Esophagus squamous epithelium (tissue), 5 donors: ENCODE measurements around the gene ZNF70. TPM values are rescaled to one million over a fixed set of nuclear protein-coding genes. Genes with fewer than 3 reads are reported as not detected.
A peak's percentile ranks its signal among the peaks of the same experiment; 100 is the strongest.

ENCODE experiments used
- DNase-seq: peaks from one replicate; lab custom pipeline; 2025; lab: John Stamatoyannopoulos, UW
- H3K27ac ChIP-seq, 4 donors: fragments of 200-600 bp; sonication (generic); one replicate each; pipeline ENCODE4 v1.5.1; 2016 to 2019; ENCODE audit warnings: mild to moderate bottlenecking in 1 of 4
- H3K27me3 ChIP-seq, 4 donors: fragments of 200-600 bp; sonication (generic); 1 replicate in 3 of 4; 2 replicates in 1 of 4; pipeline versions ENCODE4 v1.5.1 to v1.6.0; 2017 to 2021; ENCODE audit warnings: antibody characterized with exemption in 1 of 4
- H3K36me3 ChIP-seq, 3 donors: fragments of 200-600 bp; sonication (generic); one replicate each; pipeline ENCODE4 v1.5.1; 2016 to 2019
- H3K4me1 ChIP-seq, 3 donors: fragments of 200-600 bp; sonication (generic); one replicate each; pipeline ENCODE4 v1.5.1; 2017 to 2019
- H3K4me3 ChIP-seq, 4 donors: fragments of 200-600 bp; sonication (generic); 1 replicate in 3 of 4; 2 replicates in 1 of 4; pipeline ENCODE4 v1.5.1; 2016 to 2019; ENCODE audit warnings: mild to moderate bottlenecking in 2 of 4, moderate library complexity in 1 of 4
- H3K9me3 ChIP-seq, 3 donors: fragments of 200-600 bp; sonication (generic); one replicate each; pipeline ENCODE4 v1.5.1; 2016 to 2019
- CTCF ChIP-seq, 6 experiments: fragments of 450-650 bp in 4 of 6; fragments of 200-600 bp in 2 of 6; sonication (generic) in 2 of 6; IDR thresholded peaks; one replicate each; pipeline ENCODE4 v1.5.1; 2016 to 2019; ENCODE audit warnings: antibody characterized with exemption in 6 of 6, mild to moderate bottlenecking in 4 of 6, moderate library complexity in 4 of 6
- POLR2A ChIP-seq, 4 donors: fragments of 450-650 bp; IDR thresholded peaks; one replicate each; pipeline ENCODE4 v1.6.1; 2017; ENCODE audit warnings: antibody characterized with exemption in 4 of 4, mild to moderate bottlenecking in 4 of 4, moderate library complexity in 3 of 4
- WGBS, 2 donors: methylation state at CpG; one replicate each; pipeline ENCODE4 v1.1.5; 2018; 5-methylcytosine and 5-hydroxymethylcytosine counted together
- intact Hi-C: fragments of 100-400 bp; cut with DNase I; formaldehyde crosslinking; loops from one replicate; pipeline ENCODE4 v1.15.0; 2022
- total RNA-seq, 4 donors: library from RNA; depleted of rRNA; stranded (reverse); fragments of >200 nt; gene quantifications; one replicate each; pipeline ENCODE4 v1.1.0, GENCODE V29; 2016
- donor health status: DM: yes; HTN: yes; CAD: no.

ZNF70 gene
- 1 to 10 TPM in 3 of 4 donors, under 1 TPM in 1; 0.91 to 2.7 (median 1.1) TPM for total RNA-seq

DNA sequence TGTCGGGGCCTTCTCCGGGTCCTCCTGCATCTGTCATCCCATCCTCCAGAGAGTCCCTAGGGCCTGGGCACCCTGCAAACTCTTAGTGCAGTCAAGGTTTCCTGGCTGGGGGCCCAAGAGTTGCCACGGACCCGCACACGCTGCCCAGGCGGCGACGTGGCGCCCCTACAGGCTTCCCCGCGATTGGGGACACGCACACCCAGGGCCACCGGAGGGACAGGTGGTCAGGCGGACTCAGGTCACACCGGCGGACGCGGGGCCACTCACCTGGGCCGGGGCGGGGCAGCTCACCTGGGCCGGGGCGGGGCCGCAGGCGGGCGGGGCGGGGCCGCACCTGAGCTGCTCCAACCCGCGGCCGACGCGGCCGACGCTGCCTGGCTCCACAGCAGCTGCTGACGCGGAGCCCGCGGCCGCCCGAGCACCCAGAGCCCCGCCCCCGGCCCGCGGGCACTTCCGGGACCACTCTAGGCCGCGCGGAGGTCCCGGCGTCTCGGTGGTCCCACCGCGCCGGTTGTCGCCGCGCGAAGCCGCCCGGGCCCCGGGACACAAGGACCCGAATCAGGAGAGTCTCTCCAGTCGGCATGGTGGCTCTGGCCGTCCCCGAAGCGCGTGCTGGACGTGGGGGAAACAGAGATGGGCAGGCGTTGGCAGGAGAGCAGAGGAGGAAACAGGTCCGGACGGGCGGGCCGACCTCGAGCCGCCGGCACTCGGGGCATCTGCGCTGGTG is at the start of gene ZNF70:
Gene ZNF70, minus strand, starts transcription at position 399 of the 727 bp plus-strand sequence. CDS start 5,972 bp downstream, outside the sequence.
- TF ChIP-seq CTCF (IDR thresholded peaks at IDR 0.05): peak in 1 of 6 experiments; percentile 2
- TF ChIP-seq POLR2A (IDR thresholded peaks at IDR 0.05): peak in 2 of 4 donors; percentile 58 to 72
- Histone ChIP-seq H3K27ac (peak within 1 kb of the TSS; percentile 93 to 96 (median 94)), H3K4me1 (peaks cover 0 to 33% (median 7%) of the 10 kb centered on the region in 3 donors), H3K27me3 (no peaks in the 10 kb centered on the region), H3K36me3 (no peaks in the 10 kb centered on the region), H3K4me3 (peak within 1 kb of the TSS; percentile 62 to 92 (median 76)), H3K9me3 (no peaks in the 10 kb centered on the region)
- DNase-seq: peak; percentile 29
- WGBS, 2 donors: 0% methylated on average over 3 of the region's 78 CpGs; no CpG with 5 or more reads in 1 of the 2 donors
- intact Hi-C loops: no loop called here

- DNase-seq: no peak
- intact Hi-C loops: no loop called here
- H3K36me3 ChIP-seq: peaks cover 42 to 97% (median 47%) of the 10 kb centered on the region in 3 donors
- no peaks in the 10 kb centered on the region for H3K27me3 ChIP-seq
- no peak for TF ChIP-seq CTCF (IDR thresholded peaks at IDR 0.05)
- no peak for TF ChIP-seq POLR2A (IDR thresholded peaks at IDR 0.05)
- no peak overlapping the region for H3K27ac ChIP-seq
- H3K4me3 ChIP-seq: no peak overlapping the region
- 68 to 80% methylated on average over 5 of the region's 5 CpGs for WGBS, 2 donors
- no peaks in the 10 kb centered on the region for H3K9me3 ChIP-seq
- peaks cover 0 to 14% (median 2%) of the 10 kb centered on the region in 3 donors for H3K4me1 ChIP-seq
Observed at GRCh38 chr22:23796461-23796860, 45.5 kb upstream of the ZNF70 start.

GRCh38 chr22:23793326-23793725 is 42.4 kb upstream of the ZNF70 start:
- Histone ChIP-seq H3K4me1 (peaks cover 0 to 45% (median 13%) of the 10 kb centered on the region in 3 donors), H3K27ac (no peak overlapping the region), H3K4me3 (no peak overlapping the region), H3K36me3 (peaks cover 24 to 78% (median 27%) of the 10 kb centered on the region in 3 donors), H3K27me3 (no peaks in the 10 kb centered on the region), H3K9me3 (no peaks in the 10 kb centered on the region)
- TF ChIP-seq POLR2A (IDR thresholded peaks at IDR 0.05) (no peak), CTCF (IDR thresholded peaks at IDR 0.05) (no peak)
- DNase-seq: no peak
- 87 to 90% methylated on average over 2 to 5 of the region's 8 CpGs for WGBS, 2 donors
- intact Hi-C loops: no loop called here

DNA sequence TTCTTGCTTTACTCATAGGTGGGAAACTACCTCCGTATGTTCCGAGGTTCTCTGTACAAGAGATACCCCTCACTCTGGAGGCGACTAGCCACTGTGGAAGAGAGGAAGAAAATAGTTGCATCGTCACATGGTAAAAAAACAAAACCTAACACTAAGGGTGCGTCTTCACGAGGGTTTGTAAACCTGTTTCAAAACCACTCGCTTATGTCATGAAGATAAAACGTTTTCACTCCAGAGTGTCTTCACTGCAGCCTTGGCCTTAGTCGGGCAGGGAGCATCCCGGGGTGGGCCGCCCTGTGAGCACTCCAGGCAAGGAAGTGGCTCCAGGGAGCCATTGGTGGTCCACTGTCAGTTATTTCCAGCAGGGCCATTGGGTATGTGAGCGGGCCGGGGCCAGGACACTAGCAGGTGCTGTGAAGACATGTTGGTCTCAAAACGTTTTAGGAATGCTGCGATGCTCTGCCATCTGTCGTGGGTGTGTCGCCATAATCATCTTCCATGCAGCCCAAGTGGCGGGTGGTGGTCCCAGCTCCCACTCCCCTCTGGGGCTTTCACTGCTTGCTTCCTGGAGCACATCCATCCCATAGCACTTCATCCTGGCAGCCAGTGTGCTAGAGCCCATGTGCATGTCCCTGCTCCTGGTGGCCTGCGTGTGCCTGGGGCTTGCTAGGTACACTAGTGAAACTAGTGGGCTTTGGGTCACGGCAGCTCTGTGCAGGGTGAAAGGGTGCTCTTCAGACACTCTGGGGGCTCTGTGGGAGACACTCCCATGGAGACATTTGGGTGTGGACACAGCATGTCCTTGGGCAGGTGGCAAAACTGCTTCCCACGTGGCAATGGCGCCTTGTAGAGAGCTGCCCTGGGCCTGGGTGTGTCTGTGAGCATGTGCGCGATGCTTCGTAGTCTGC is 41.1 kb upstream of the ZNF70 start:
- WGBS, 2 donors: 65 to 71% methylated on average over 11 to 20 of the region's 25 CpGs
- Histone ChIP-seq H3K4me3 (no peak overlapping the region), H3K4me1 (peaks cover 4 to 55% (median 20%) of the 10 kb centered on the region in 3 donors), H3K27me3 (no peaks in the 10 kb centered on the region), H3K27ac (peak overlapping the region in 2 of 4 donors; percentile 29 to 48), H3K36me3 (peaks cover 17 to 67% (median 26%) of the 10 kb centered on the region in 3 donors), H3K9me3 (no peaks in the 10 kb centered on the region)
- intact Hi-C loops: no loop called here
- DNase-seq: no peak
- TF ChIP-seq POLR2A (IDR thresholded peaks at IDR 0.05) (no peak), CTCF (IDR thresholded peaks at IDR 0.05) (no peak)
